Left lung (tissue), 10 donors: ENCODE data around the gene GAPDHS. TPM values are rescaled to one million over a fixed set of nuclear protein-coding genes. Genes with fewer than 3 reads are reported as not detected.

Experiments used
- ATAC-seq: fragments of 200-7000 bp; cut with Tn5 transposase; one replicate; pipeline ENCODE4 v1.9.1; 2020; ENCODE audit warnings: moderate library complexity
- DNase-seq, 4 donors: peaks; one replicate each; pipeline ENCODE4 v3.0.0-alpha.2; 2013 to 2020
- H3K27ac ChIP-seq, 2 donors: fragments of 200-600 bp; sonication (generic) in 1 of 2; one replicate each; pipeline versions ENCODE4 v1.5.0 to v1.8.0; 2020 to 2021
- H3K27me3 ChIP-seq, 2 donors: fragments of 200-600 bp; sonication (generic) in 1 of 2; one replicate each; pipeline versions ENCODE4 v1.5.0 to v1.8.0; 2020 to 2021
- H3K36me3 ChIP-seq, 2 donors: fragments of 200-600 bp; sonication (generic) in 1 of 2; one replicate each; pipeline versions ENCODE4 v1.5.0 to v1.8.0; 2020 to 2021
- H3K4me1 ChIP-seq, 2 donors: fragments of 200-600 bp; one replicate each; pipeline ENCODE4 v1.8.0; 2021
- H3K4me3 ChIP-seq, 2 donors: fragments of 200-600 bp; sonication (generic) in 1 of 2; one replicate each; pipeline versions ENCODE4 v1.5.0 to v1.8.0; 2020 to 2021; ENCODE audit warnings: mild to moderate bottlenecking in 1 of 2
- H3K9me3 ChIP-seq, 2 donors: fragments of 200-600 bp; sonication (generic) in 1 of 2; one replicate each; pipeline versions ENCODE4 v1.5.0 to v1.8.0; 2020 to 2021
- CTCF ChIP-seq, 2 donors: fragments of 200-600 bp; sonication (generic) in 1 of 2; IDR thresholded peaks; one replicate each; pipeline versions ENCODE4 v1.5.0 to v1.8.0; 2021; ENCODE audit warnings: antibody characterized with exemption in 2 of 2
- intact Hi-C, 2 donors: fragments of 100-400 bp; cut with DNase I; formaldehyde crosslinking; loops; one replicate each; pipeline versions ENCODE4 v1.11.2 to v1.14.2; 2022
- polyA plus RNA-seq, 6 donors: library from polyadenylated mRNA; unstranded; fragments of 120-200 nt; gene quantifications; one replicate each; pipeline ENCODE4 v1.2.1, GENCODE V29; 2013; ENCODE audit not compliant: insufficient read length in 6 of 6
- total RNA-seq, 2 donors: library from RNA; stranded (reverse); fragmentation: NEBNext Ultra II Directional; extraction: Animal tissue kit (Norgen Biotek cat#: 25700); gene quantifications; one replicate each; pipeline ENCODE4 v1.2.1, GENCODE V29; 2021
- donor health status: DM: no; HTN: yes; CAD: no.
- donor health status: DM: no; HTN: no; CAD: no.

The GAPDHS gene
- total and polyA plus RNA-seq, 8 donors = not detected

GRCh38 chr19:35546532-35546931 lies 13.3 kb downstream of the GAPDHS start:
- intact Hi-C loops = no loop called here
- H3K4me3 ChIP-seq = peak overlapping the region; percentile 75 to 95
- peaks cover 0 to 15% of the 10 kb centered on the region in 2 donors for H3K36me3 ChIP-seq
- H3K27me3 ChIP-seq = no peaks in the 10 kb centered on the region
- no peaks in the 10 kb centered on the region for H3K9me3 ChIP-seq
- no peak for TF ChIP-seq CTCF (IDR thresholded peaks at IDR 0.05)
- peaks cover 9 to 23% of the 10 kb centered on the region in 2 donors for H3K4me1 ChIP-seq
- ATAC-seq = no peak
- no peak overlapping the region for H3K27ac ChIP-seq
- DNase-seq = no peak

DNA sequence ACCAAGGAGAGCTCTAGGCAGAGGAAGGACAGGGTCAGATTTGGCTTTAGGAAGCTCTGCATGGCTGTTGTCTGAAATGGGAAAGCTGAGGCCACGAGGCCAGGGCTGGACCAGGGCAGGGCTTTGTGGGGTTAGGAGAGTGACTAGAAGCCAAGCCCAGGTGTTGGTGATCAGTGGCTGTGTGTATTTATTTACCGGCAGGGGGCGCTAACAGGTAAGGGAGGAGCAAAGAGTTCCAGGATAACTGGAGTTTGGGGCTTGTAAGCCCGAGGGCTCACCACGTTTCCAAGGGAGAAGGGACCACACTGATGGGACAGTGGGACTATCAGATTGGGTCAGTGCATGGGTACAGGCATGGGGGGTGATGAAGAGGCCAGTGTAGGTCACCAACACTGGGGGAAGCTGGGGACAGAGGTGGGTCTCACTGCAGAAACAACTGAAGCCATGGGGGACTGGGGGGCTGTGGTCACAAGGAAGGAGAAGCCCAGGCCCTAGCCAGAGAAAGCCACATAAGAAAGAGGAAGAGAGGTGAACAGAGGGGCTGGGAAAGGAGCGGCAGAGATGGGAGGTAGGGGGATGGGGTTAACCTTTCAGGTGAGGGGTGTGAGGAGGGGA lies 16.0 kb downstream of the GAPDHS start:
- DNase-seq (peak in 1 of 4 donors; percentile 58), ATAC-seq (peak; percentile 24)
- intact Hi-C loops = no loop called here
- Histone ChIP-seq H3K36me3 (peaks cover 0 to 15% of the 10 kb centered on the region in 2 donors), H3K4me3 (no peak overlapping the region), H3K27ac (no peak overlapping the region), H3K4me1 (peaks cover 9 to 20% of the 10 kb centered on the region in 2 donors), H3K9me3 (no peaks in the 10 kb centered on the region), H3K27me3 (no peaks in the 10 kb centered on the region)
- TF ChIP-seq CTCF (IDR thresholded peaks at IDR 0.05) = peak; percentile 71 to 75

DNA sequence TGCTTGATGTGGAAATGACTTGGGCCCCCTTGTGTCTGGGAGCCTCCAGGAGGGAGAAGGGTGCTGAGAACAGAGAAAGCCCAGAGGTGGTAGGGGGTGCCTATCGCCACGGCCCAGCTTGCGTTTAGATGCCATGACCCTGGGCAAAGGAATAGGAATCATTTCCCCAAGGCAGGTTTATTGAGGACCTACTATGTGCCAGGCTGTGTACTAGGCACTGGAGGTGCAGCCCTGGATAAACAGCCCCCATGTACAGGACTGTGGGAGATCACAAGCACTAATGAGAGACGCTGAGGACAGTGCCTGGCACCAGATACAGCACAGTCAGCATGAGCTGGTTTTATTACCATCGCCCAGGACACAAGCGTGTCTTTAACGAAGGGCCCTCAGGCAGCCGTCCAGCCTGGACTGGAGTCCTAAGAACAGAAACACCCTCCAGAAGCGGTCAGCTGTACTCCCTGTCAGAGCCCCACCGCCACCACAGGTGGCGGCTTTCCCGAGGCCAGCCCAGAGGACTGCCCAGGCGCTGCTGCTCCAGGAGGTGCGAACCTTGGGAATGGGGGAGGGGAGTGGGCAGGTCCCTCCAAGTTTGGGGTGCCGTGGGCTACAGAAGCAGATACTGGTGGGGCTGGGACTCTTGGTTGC lies 16.7 kb downstream of the GAPDHS start:
- no peaks in the 10 kb centered on the region for H3K9me3 ChIP-seq
- ATAC-seq (no peak), DNase-seq (no peak)
- no peak overlapping the region for H3K4me3 ChIP-seq
- H3K4me1 ChIP-seq = peaks cover 9 to 13% of the 10 kb centered on the region in 2 donors
- TF ChIP-seq CTCF (IDR thresholded peaks at IDR 0.05) = no peak
- intact Hi-C loops = no loop called here
- peaks cover 0 to 15% of the 10 kb centered on the region in 2 donors for H3K36me3 ChIP-seq
- H3K27me3 ChIP-seq = peaks cover 0 to 1% of the 10 kb centered on the region in 2 donors
- H3K27ac ChIP-seq = no peak overlapping the region

GRCh38 chr19:35551091-35551810 lies 18.0 kb downstream of the GAPDHS start:
- DNase-seq = peak in 1 of 4 donors; percentile 46
- no peak for TF ChIP-seq CTCF (IDR thresholded peaks at IDR 0.05)
- intact Hi-C loops = no loop called here

More at GRCh38 chr19:35551091-35551810, 18.0 kb downstream of the GAPDHS start:
- Histone ChIP-seq H3K9me3 (no peaks in the 10 kb centered on the region), H3K4me3 (no peak overlapping the region), H3K27ac (no peak overlapping the region), H3K27me3 (peaks cover 0 to 11% of the 10 kb centered on the region in 2 donors), H3K4me1 (peaks cover 5 to 6% of the 10 kb centered on the region in 2 donors), H3K36me3 (peaks cover 0 to 15% of the 10 kb centered on the region in 2 donors)
- no peak for ATAC-seq
